Activated B cell treated with CpG ODN at 0.5 μM for 24 hours (primary cell): ENCODE data around the gene TNP2. TPM values are rescaled to one million over a fixed set of nuclear protein-coding genes. Genes with fewer than 3 reads are reported as not detected.
A peak's percentile ranks its signal among the peaks of the same experiment; 100 is the strongest.

Source experiments
- ATAC-seq: fragments of 200-7000 bp; cut with Tn5 transposase; one replicate; pipeline ENCODE4 v1.10.0; 2021; ENCODE audit warnings: low read depth, mild to moderate bottlenecking, moderate library complexity
- CTCF ChIA-PET: fragments of 350-600 bp; sonication (Branson Sonifier 250); formaldehyde crosslinking; loops from one replicate; lab custom pipeline; 2021; ENCODE audit warnings: antibody characterized with exemption; lab: Charles Lee
- POLR2A ChIA-PET: fragments of 350-600 bp; sonication (Branson Sonifier 250); formaldehyde crosslinking; loops from one replicate; lab custom pipeline; 2021; ENCODE audit warnings: antibody characterized with exemption; lab: Charles Lee
- DNase-seq: peaks from one replicate; pipeline ENCODE4 v3.0.0; 2022
- H3K27ac Mint-ChIP-seq: one replicate; pipeline ENCODE4 v1.8.0; 2020; ENCODE audit warnings: mixed read lengths
- H3K27me3 Mint-ChIP-seq: one replicate; pipeline ENCODE4 v1.8.0; 2021; ENCODE audit warnings: mixed read lengths
- H3K36me3 Mint-ChIP-seq: one replicate; pipeline ENCODE4 v1.8.0; 2021; ENCODE audit warnings: low read depth, mixed read lengths
- H3K4me1 Mint-ChIP-seq: one replicate; pipeline ENCODE4 v1.8.0; 2021; ENCODE audit warnings: mixed read lengths
- H3K4me3 Mint-ChIP-seq: one replicate; pipeline ENCODE4 v1.8.0; 2020; ENCODE audit warnings: mild to moderate bottlenecking, mixed read lengths
- H3K9me3 Mint-ChIP-seq: one replicate; pipeline ENCODE4 v1.8.0; 2020; ENCODE audit warnings: mixed read lengths
- CTCF ChIP-seq: fragments of 200-600 bp; IDR thresholded peaks from one replicate; pipeline ENCODE4 v1.8.0; 2022; ENCODE audit warnings: antibody characterized with exemption, mild to moderate bottlenecking
- intact Hi-C: fragments of 100-400 bp; cut with micrococcal nuclease; formaldehyde crosslinking; loops from one replicate; pipeline ENCODE4 v1.15.1; 2024
- total RNA-seq: library from RNA; stranded (reverse); gene quantifications from 2 replicates; pipeline ENCODE4 v1.2.3, GENCODE V29; 2022

The TNP2 gene
- total RNA-seq, 1 donor from 2014 or later: not detected

GRCh38 chr16:11231367-11231970 is 37.7 kb downstream of the TNP2 start:
- no peaks in the 10 kb centered on the region for H3K36me3 Mint-ChIP-seq
- peak overlapping the region; percentile 24 for H3K27ac Mint-ChIP-seq
- CTCF ChIA-PET: no interaction called here
- no peak for ATAC-seq
- no peak for DNase-seq
- peaks cover 46% of the 10 kb centered on the region for H3K4me1 Mint-ChIP-seq
- no peak for TF ChIP-seq CTCF
- H3K9me3 Mint-ChIP-seq: no peaks in the 10 kb centered on the region
- H3K27me3 Mint-ChIP-seq: no peaks in the 10 kb centered on the region
- intact Hi-C loops: no loop called here
- no peak overlapping the region for H3K4me3 Mint-ChIP-seq
- POLR2A ChIA-PET: interaction anchor here (0.8 to 2.7 kb wide), 3 partner anchors 11 to 25 kb away, joined by 4 to 9 read pairs (median 5); partner anchors contain the start of gene SOCS1

GRCh38 chr16:11229906-11230305 is 39.2 kb downstream of the TNP2 start:
- no peaks in the 10 kb centered on the region for H3K27me3 Mint-ChIP-seq
- H3K27ac Mint-ChIP-seq: no peak overlapping the region
- TF ChIP-seq CTCF: no peak
- intact Hi-C loops: no loop called here
- CTCF ChIA-PET: interaction anchor here (1.0 kb wide), 1 partner anchor 12 kb away, joined by 3 read pairs; no protein-coding TSS in a partner anchor
- H3K36me3 Mint-ChIP-seq: no peaks in the 10 kb centered on the region
- H3K4me3 Mint-ChIP-seq: no peak overlapping the region
- POLR2A ChIA-PET: interaction anchor here (0.7 to 2.7 kb wide), 2 partner anchors 27 to 259 kb away, joined by 3 to 9 read pairs; partner anchors contain the start of gene SOCS1
- H3K4me1 Mint-ChIP-seq: peaks cover 61% of the 10 kb centered on the region
- DNase-seq: no peak
- ATAC-seq: no peak
- H3K9me3 Mint-ChIP-seq: no peaks in the 10 kb centered on the region

- Mint-ChIP-seq H3K4me1 (peaks cover 62% of the 10 kb centered on the region), H3K27ac (peak overlapping the region; percentile 26), H3K27me3 (no peaks in the 10 kb centered on the region), H3K4me3 (no peak overlapping the region), H3K36me3 (no peaks in the 10 kb centered on the region), H3K9me3 (no peaks in the 10 kb centered on the region)
- intact Hi-C loops: no loop called here
- ChIA-PET POLR2A (interaction anchor here (0.6 to 2.7 kb wide), 3 partner anchors 22 to 258 kb away, joined by 3 to 9 read pairs (median 3); partner anchors contain the start of gene SOCS1), CTCF (interaction anchor here (1.0 kb wide), 1 partner anchor 11 kb away, joined by 3 read pairs; no protein-coding TSS in a partner anchor)
- ATAC-seq (no peak), DNase-seq (no peak)
- TF ChIP-seq CTCF: no peak
Measured at GRCh38 chr16:11229432-11229831, 39.7 kb downstream of the TNP2 start.

- TF ChIP-seq CTCF: no peak
- H3K36me3 Mint-ChIP-seq: no peaks in the 10 kb centered on the region
- ATAC-seq: no peak
- H3K27ac Mint-ChIP-seq: peak overlapping the region; percentile 83
- H3K4me1 Mint-ChIP-seq: peaks cover 40% of the 10 kb centered on the region
- H3K9me3 Mint-ChIP-seq: no peaks in the 10 kb centered on the region
- POLR2A ChIA-PET: interaction anchor here (0.6 to 4.2 kb wide), 25 partner anchors 9 to 260 kb away, joined by 3 to 79 read pairs (median 8); partner anchors contain the start of gene SOCS1
- H3K4me3 Mint-ChIP-seq: peak overlapping the region; percentile 69
- DNase-seq: no peak
- H3K27me3 Mint-ChIP-seq: no peaks in the 10 kb centered on the region
- intact Hi-C loops: loop anchor here (1.0 to 2.0 kb wide), 7 partner anchors 7 to 147 kb away; no protein-coding TSS in a partner anchor
- CTCF ChIA-PET: interaction anchor here (0.9 to 2.1 kb wide), 4 partner anchors 29 to 148 kb away, joined by 3 to 21 read pairs (median 4); partner anchors contain the start of gene SOCS1
Measured at GRCh38 chr16:11225677-11226549, 43.2 kb downstream of the TNP2 start.
